Astrocyte (in vitro differentiated cells and primary cell): ENCODE data around the gene SLC22A14. TPM values are rescaled to one million over a fixed set of nuclear protein-coding genes. Genes with fewer than 3 reads are reported as not detected.

Source experiments
- DNase-seq: peaks from one replicate; pipeline ENCODE4 v3.0.0-alpha.2; 2010; ENCODE audit warnings: low read depth
- FAIRE-seq: peaks from 2 replicates; lab custom pipeline; 2011; peaks lifted over from hg19 to GRCh38; lab: Jason Lieb, UNC
- H2AFZ ChIP-seq: 2 replicates; pipeline ENCODE4 v1.6.0; 2012; ENCODE audit warnings: low read depth, low read length, inconsistent platforms
- H3K27ac ChIP-seq: 2 replicates; pipeline ENCODE4 v1.5.1; 2011; ENCODE audit warnings: low read depth, low read length, inconsistent platforms
- H3K27me3 ChIP-seq: 2 replicates; pipeline ENCODE4 v1.6.0; 2011; ENCODE audit warnings: low read length, inconsistent platforms; ENCODE audit not compliant: insufficient read depth
- H3K36me3 ChIP-seq: 2 replicates; pipeline ENCODE4 v1.5.1; 2011; ENCODE audit warnings: low read length, inconsistent platforms; ENCODE audit not compliant: insufficient read depth
- H3K4me1 ChIP-seq: 2 replicates; pipeline ENCODE4 v1.5.1; 2011; ENCODE audit warnings: low read length, inconsistent platforms; ENCODE audit not compliant: insufficient read depth
- H3K4me2 ChIP-seq: 2 replicates; pipeline ENCODE4 v1.6.0; 2012; ENCODE audit warnings: low read length, inconsistent platforms
- H3K4me3 ChIP-seq: 2 replicates; pipeline ENCODE4 v1.5.1; 2011; ENCODE audit warnings: low read depth, mild to moderate bottlenecking, low read length, inconsistent platforms; ENCODE audit not compliant: insufficient read depth
- H3K79me2 ChIP-seq: 2 replicates; pipeline ENCODE4 v1.6.0; 2012; ENCODE audit warnings: mild to moderate bottlenecking, low read length, inconsistent platforms; ENCODE audit not compliant: insufficient read depth
- H3K9ac ChIP-seq: 2 replicates; pipeline ENCODE4 v1.6.0; 2012; ENCODE audit warnings: mild to moderate bottlenecking, low read length, inconsistent platforms
- H3K9me3 ChIP-seq: 2 replicates; pipeline ENCODE4 v1.5.1; 2012; ENCODE audit warnings: low read depth, mild to moderate bottlenecking, low read length, inconsistent platforms; ENCODE audit not compliant: insufficient read depth
- H4K20me1 ChIP-seq: 2 replicates; pipeline ENCODE4 v1.6.0; 2012; ENCODE audit warnings: low read length, inconsistent platforms; ENCODE audit not compliant: insufficient read depth
- H3K27ac Mint-ChIP-seq: one replicate; pipeline ENCODE4 v1.8.0; 2021; ENCODE audit warnings: mild to moderate bottlenecking, mixed read lengths; ENCODE audit not compliant: unreplicated experiment
- H3K27me3 Mint-ChIP-seq: one replicate; pipeline ENCODE4 v1.8.0; 2021; ENCODE audit warnings: low read depth, mixed read lengths; ENCODE audit not compliant: unreplicated experiment
- H3K36me3 Mint-ChIP-seq: one replicate; pipeline ENCODE4 v1.8.0; 2021; ENCODE audit warnings: low read depth, mixed read lengths; ENCODE audit not compliant: unreplicated experiment
- H3K4me1 Mint-ChIP-seq: one replicate; pipeline ENCODE4 v1.8.0; 2021; ENCODE audit warnings: low read depth, mixed read lengths; ENCODE audit not compliant: unreplicated experiment
- H3K4me3 Mint-ChIP-seq: one replicate; pipeline ENCODE4 v1.8.0; 2021; ENCODE audit warnings: mild to moderate bottlenecking, moderate library complexity, mixed read lengths; ENCODE audit not compliant: unreplicated experiment
- H3K9me3 Mint-ChIP-seq: one replicate; pipeline ENCODE4 v1.8.0; 2021; ENCODE audit warnings: mild to moderate bottlenecking, mixed read lengths; ENCODE audit not compliant: unreplicated experiment
- CTCF ChIP-seq: IDR thresholded peaks from 2 replicates; pipeline ENCODE4 v1.5.1; 2011; ENCODE audit warnings: low read depth, mild to moderate bottlenecking, inconsistent platforms, low read length, moderate library complexity; ENCODE audit not compliant: insufficient read depth
- EZH2 ChIP-seq: IDR thresholded peaks from 2 replicates; pipeline ENCODE4 v1.6.1; 2012; ENCODE audit warnings: mild to moderate bottlenecking, low read length, inconsistent platforms; ENCODE audit not compliant: insufficient read depth
- total RNA-seq: library from RNA; stranded (reverse); gene quantifications from 2 replicates; pipeline ENCODE4 v1.2.1, GENCODE V29; 2021

SLC22A14 gene
- total RNA-seq, 1 donor from 2014 or later, result 0.45 TPM

GRCh38 chr3:38266810-38267209 is 15.3 kb upstream of the SLC22A14 start:
- TF ChIP-seq CTCF (no peak), EZH2 (no peak)
- H4K20me1 ChIP-seq, result peaks cover 10% of the 10 kb centered on the region
- H3K36me3 ChIP-seq, result no peaks in the 10 kb centered on the region
- Mint-ChIP-seq H3K4me1 (peaks cover 22% of the 10 kb centered on the region), H3K4me3 (no peak overlapping the region), H3K36me3 (peaks cover 28% of the 10 kb centered on the region), H3K27me3 (no peaks in the 10 kb centered on the region), H3K9me3 (peaks cover under 1% of the 10 kb centered on the region), H3K27ac (no peak overlapping the region)
- H3K4me2 ChIP-seq, result no peak overlapping the region
- H3K4me1 ChIP-seq, result no peaks in the 10 kb centered on the region
- DNase-seq (no peak), FAIRE-seq (no peak)
- H3K79me2 ChIP-seq, result no peaks in the 10 kb centered on the region
- H3K27ac ChIP-seq, result no peak overlapping the region
- no peak overlapping the region for H3K9ac ChIP-seq
- no peaks in the 10 kb centered on the region for H3K27me3 ChIP-seq
- H3K9me3 ChIP-seq, result no peaks in the 10 kb centered on the region
- H2AFZ ChIP-seq, result no peak overlapping the region
- H3K4me3 ChIP-seq, result no peak overlapping the region

- Mint-ChIP-seq H3K4me3 (no peak overlapping the region), H3K4me1 (peaks cover 22% of the 10 kb centered on the region), H3K9me3 (no peaks in the 10 kb centered on the region), H3K27ac (peak overlapping the region; percentile 22), H3K36me3 (peaks cover 33% of the 10 kb centered on the region), H3K27me3 (no peaks in the 10 kb centered on the region)
- peaks cover 10% of the 10 kb centered on the region for H4K20me1 ChIP-seq
- no peak overlapping the region for H2AFZ ChIP-seq
- no peaks in the 10 kb centered on the region for H3K79me2 ChIP-seq
- no peak overlapping the region for H3K4me2 ChIP-seq
- FAIRE-seq (no peak), DNase-seq (no peak)
- H3K36me3 ChIP-seq, result no peaks in the 10 kb centered on the region
- no peaks in the 10 kb centered on the region for H3K9me3 ChIP-seq
- TF ChIP-seq EZH2, result no peak
- TF ChIP-seq CTCF, result no peak
- H3K4me3 ChIP-seq, result no peak overlapping the region
- no peak overlapping the region for H3K27ac ChIP-seq
- H3K27me3 ChIP-seq, result no peaks in the 10 kb centered on the region
- H3K4me1 ChIP-seq, result no peaks in the 10 kb centered on the region
- H3K9ac ChIP-seq, result no peak overlapping the region
Measured at GRCh38 chr3:38267662-38268061, 14.4 kb upstream of the SLC22A14 start.

- TF ChIP-seq EZH2, result no peak
- no peak for TF ChIP-seq CTCF
- Mint-ChIP-seq H3K27me3 (no peaks in the 10 kb centered on the region), H3K4me3 (no peak overlapping the region), H3K27ac (no peak overlapping the region), H3K9me3 (no peaks in the 10 kb centered on the region), H3K4me1 (peaks cover 22% of the 10 kb centered on the region), H3K36me3 (peaks cover 36% of the 10 kb centered on the region)
- no peaks in the 10 kb centered on the region for H3K36me3 ChIP-seq
- DNase-seq (no peak), FAIRE-seq (no peak)
- H3K9me3 ChIP-seq, result no peaks in the 10 kb centered on the region
- no peak overlapping the region for H3K4me2 ChIP-seq
- no peaks in the 10 kb centered on the region for H3K4me1 ChIP-seq
- H3K27ac ChIP-seq, result no peak overlapping the region
- H3K27me3 ChIP-seq, result no peaks in the 10 kb centered on the region
- no peak overlapping the region for H3K4me3 ChIP-seq
- peaks cover 10% of the 10 kb centered on the region for H4K20me1 ChIP-seq
- H2AFZ ChIP-seq, result no peak overlapping the region
- no peak overlapping the region for H3K9ac ChIP-seq
- H3K79me2 ChIP-seq, result no peaks in the 10 kb centered on the region
Measured at GRCh38 chr3:38268087-38268486, 14.0 kb upstream of the SLC22A14 start.
